ENCODE results near the gene ALAS1. TPM values are rescaled to one million over a fixed set of nuclear protein-coding genes. Genes with fewer than 3 reads are reported as not detected.

ALAS1 gene
- total RNA-seq, 2 donors from 2014 or later, result 133 to 147 TPM

DNA sequence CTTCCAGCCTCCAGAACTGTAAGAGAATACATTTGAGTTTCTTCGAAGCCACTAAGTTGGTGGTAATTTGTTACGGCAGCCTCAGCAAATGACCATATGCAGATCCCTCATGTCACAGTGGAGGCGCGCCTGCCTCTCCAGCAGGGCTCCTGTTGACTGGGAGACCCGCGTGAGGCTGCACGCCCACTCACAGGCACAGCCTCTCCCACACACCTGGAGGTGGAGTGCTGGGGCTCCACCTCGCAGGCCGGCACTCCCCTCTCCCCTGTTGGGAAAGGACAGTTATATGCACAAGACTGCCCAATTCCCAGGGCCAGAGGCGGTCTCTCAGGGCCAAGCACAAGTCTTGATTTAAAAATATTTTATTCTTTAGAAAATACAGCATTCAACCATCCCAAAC, 30.3 kb downstream of the ALAS1 start:
- no peak for DNase-seq
- ATAC-seq, result no peak
- intact Hi-C loops (cut with DNase I), result no loop called here

DNA sequence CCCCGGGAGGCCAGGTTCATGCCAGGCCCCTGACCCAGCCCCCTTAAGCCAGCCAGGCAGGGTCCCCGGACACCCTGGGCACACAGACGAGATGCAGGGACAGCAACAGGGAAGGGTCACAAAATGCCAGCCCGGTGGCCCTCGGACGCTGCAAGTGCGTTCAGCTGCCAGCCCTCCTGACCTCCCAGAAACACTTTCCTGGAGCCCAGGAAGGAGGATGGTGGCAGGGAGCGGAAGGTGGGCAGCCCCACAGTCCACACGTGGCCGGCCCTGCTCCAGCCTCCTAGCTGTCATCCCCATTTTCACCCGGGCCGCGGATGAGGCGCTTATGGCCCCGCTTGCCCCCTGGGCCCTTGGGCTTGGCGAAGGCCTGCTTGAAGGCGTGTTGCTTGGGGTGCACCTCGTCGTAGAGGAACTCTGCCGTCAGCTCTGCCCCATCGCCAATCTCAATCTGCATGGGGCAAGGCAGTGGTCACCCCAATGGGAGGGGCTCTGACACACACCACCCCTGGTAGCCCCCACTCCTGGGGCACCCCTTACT, 30.9 kb downstream of the ALAS1 start:
- no peak for ATAC-seq
- no peak for DNase-seq
- intact Hi-C loops (cut with DNase I), result no loop called here

DNA sequence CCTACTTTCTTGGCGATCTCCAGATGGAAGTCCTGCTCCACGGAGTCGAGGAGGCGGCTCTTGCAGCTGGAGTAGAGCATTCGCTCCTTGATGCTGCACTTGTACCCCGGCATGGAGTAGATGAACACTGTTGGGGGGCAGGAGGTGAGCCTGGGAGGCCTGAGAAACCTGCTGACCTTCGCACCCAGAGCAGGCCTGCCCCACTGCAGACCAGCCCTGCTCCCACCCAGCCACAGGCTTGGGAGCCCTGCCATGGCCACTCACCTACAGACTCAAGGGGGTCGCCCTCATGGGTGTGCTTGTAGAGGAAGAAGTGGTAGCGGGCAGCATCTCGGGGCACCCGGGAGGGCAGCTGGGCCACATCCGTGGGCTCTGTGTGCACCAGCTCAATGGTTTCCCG, 31.7 kb downstream of the ALAS1 start:
- no peak for ATAC-seq
- no peak for DNase-seq
- intact Hi-C loops (cut with DNase I), result loop anchor here in 1 of 2 donors (2.0 kb wide), 1 partner anchor 109 kb away; no protein-coding TSS in a partner anchor

DNA sequence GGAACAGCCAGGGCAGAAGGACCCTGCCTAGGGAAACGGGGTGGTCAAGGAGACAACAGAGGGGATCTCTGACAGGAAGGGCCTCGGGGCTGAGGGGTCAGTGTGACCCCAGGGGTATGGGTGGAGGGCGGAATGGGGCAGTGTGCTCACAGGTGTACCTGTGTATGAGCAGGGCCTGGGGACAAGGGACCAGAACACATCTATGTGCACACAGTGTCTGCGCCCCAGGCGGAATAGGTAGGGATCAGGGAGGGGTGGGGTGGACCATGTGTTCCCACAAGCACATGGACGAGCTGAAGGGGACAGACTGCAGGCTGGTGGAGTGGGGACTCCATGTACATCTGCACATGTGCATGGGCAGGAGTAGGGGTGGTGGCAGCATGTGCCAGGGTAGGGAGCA, 32.5 kb downstream of the ALAS1 start:
- ATAC-seq (no peak), DNase-seq (no peak)
- intact Hi-C loops (cut with DNase I), result loop anchor here in 1 of 2 donors (2.0 kb wide), 1 partner anchor 108 kb away; no protein-coding TSS in a partner anchor

DNA sequence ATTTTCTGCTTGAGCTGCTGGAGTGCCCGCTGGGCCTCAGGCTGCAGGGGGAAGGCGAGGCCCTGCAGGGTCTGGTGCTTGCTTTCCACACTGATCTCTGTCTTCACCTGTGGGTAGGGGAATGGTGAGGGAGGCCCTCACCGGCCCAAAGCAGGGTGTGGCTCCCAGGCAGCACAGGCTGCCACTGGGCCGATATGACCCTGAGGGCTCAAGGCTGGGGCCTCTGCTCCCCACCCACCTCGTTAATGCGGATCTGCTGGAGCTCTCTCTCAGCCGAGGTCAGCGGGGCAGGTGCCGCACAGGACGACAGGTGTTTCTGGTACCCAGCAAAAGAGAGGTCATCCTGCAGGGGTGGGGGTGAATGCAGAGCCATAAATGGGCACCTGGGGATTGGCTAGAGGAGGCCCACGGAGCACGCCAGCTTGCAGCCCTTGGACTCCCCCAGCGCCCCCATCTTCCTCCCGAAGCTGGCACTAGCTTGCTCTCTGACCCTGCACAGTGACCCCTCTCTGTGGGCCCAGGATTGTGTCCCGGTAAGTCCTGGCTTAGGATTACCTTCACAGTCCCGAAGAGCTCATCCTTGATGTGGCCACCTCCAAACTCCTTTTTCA, 33.0 kb downstream of the ALAS1 start:
- intact Hi-C loops (cut with DNase I), result loop anchor here in 1 of 2 donors (2.0 kb wide), 1 partner anchor 108 kb away; no protein-coding TSS in a partner anchor
- DNase-seq (no peak), ATAC-seq (no peak)

DNA sequence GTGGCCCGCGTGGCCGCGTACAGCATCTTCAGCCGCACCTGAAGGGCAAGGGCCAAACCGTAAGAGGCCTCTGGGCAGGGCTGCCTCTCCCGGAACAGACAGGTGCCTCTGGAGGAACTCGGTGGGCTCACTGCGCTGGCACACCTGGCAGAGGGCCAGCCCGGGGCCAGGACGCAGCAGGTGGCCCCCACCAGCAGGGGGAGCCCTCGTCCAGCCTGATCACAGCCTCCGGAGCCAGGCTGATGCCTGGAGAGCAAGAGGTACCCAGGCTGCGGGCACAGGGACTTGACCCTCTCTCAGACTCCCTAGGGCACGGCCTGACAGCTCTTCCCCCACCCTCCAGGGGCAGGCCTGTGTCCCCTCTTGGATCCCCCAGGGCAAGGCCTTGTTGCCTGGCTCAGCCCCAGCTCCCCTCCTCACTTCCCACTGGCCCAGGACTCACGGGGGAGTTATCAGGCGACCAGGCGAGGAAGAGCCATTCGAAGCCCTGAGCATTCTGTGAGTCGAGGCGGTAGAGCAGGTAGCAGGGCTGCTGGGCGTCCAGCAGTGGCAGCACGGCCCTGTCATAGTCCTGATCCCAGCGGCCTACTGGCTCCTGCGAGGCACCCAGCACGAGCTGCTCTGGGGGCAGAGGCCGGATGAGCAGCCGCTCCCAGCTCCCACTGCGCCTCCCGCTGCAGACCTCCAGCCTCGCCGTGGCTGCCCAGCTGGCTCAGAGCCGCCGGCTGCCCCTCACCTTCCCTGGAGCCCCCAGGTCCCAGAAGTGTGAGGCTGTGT, 33.7 kb downstream of the ALAS1 start:
- ATAC-seq (peak in 1 of 2 donors; percentile 34), DNase-seq (peak; percentile 73)
- intact Hi-C loops (cut with DNase I), result loop anchor here in 1 of 2 donors (2.0 kb wide), 1 partner anchor 107 kb away; no protein-coding TSS in a partner anchor

DNA sequence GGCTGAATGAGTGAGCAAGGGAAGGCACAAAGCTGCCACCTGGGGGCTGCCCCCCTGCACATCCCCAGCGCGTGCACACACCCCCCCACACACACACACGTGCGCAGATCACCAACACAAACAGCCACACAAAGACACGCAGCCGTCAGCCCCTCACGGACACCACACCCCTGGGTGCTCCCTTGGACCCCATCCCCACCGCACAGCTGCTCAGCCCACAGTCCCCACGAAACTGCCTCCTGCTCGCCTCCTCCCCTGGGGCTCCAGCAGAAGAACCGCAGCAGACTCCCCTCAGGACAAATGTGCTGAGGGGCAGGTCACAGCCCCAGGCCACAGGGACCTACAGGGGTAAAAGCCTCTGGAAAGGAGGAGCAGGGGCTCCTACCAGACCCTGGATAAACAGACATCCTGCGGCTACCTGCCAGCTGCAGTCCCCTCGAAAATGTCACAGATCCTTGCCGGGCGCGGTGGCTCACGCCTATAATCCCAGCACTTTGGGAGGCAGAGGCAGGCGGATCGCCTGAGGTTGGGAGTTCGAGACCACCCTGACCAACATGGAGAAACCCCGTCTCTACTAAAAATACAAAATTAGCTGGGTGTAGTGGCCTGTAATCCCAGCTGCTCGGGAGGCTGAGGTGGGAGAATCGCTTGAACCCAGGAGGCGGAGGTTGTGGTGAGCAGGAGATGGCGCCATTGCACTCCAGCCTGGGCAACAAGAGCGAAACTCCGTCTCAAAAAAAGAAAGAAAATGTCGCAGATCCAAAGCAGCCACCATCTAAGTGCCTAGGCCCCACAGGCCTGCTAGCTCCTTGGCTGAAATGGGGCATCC, 34.5 kb downstream of the ALAS1 start:
- intact Hi-C loops (cut with DNase I), result no loop called here
- ATAC-seq (no peak), DNase-seq (no peak)

DNA sequence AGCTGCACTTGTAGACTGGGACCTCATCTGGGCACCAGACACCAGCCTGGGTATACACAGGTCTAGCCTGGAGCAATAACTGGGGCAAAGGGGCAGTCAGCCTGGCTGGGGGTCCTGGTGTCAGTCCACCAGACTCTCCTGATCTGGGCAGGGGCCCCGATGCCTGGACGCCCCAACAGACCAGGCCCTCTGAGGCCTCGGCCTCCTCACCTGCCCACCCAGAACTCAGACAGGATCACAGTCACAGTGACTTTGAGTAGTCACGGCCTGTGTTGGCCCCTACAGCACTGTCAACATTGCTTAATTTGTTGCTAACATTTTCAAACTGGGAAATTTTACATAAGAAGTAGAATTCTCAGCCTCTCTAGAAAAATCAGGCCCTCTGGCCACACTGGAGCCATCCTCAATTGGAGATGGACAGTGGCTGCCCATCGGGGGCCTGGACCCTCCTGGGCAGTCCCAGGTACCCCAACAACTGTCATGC, 35.2 kb downstream of the ALAS1 start:
- intact Hi-C loops (cut with DNase I), result no loop called here
- no peak for ATAC-seq
- no peak for DNase-seq

DNA sequence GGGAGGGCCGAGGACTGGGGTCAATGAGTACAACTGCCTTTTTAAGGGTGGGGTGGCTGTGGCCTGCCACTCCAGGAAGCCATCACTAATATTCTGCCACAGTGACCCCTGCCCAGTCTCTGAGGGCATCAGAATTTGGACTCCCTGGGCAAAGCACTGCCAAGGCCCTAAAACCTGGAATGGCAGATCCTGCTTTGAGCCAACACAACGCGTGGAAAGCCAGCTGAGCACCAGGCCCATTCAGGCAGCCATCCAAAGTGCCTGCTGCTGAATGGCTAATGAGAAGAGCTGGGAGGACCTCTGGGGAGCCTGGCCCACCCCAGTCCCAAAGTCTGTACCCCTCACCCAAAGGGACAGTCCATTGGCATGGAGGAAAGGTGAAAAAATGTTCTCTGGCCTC, 36.0 kb downstream of the ALAS1 start:
- intact Hi-C loops (cut with DNase I), result no loop called here
- ATAC-seq (peak in 1 of 2 donors; percentile 11), DNase-seq (no peak)

DNA sequence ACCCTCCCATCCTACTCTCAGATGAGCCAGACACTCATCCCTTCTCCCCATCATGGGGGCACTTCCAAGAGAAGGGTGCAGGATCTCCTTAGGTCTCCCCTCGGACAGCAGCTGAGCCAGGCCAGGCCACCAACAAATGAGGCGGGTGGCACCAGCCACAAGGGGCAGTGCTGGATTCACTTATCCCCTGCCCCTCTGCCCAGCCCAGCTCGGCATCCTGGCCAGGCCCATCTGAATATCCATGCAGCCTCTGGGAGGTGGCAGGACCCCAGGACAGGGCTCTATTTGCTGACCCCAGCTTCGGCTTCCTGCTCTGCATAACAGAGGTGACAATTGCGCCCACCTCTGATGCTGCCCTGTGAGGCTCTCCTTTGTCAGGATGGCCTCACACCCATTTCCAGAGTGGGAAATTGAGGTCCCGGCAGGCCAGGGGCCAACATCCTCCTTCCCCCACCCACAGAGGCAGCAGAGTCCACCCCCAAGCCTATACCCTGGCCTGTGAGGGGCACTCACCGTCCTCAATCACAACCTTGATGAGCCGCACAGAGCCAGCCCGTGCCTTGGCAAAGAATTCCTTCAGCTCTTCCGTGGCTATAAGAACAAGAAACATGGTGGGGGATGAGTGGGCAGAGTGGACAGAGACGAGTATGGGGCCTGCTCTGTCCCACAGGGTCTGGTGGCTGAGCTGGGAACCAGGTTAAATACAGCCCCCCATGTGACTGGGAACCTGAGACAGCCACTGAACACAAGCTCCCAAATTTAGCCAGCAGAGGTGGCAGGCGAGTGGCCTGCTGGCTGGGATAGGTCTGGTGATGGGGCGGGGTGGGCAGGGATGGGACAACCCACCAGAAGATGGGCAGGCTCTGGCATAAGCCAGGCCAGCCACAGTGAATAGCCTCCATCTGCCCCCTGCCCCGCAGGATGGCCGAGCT, 36.8 kb downstream of the ALAS1 start:
- DNase-seq, result no peak
- peak in 1 of 2 donors; percentile 1 for ATAC-seq
- intact Hi-C loops (cut with DNase I), result no loop called here

DNA sequence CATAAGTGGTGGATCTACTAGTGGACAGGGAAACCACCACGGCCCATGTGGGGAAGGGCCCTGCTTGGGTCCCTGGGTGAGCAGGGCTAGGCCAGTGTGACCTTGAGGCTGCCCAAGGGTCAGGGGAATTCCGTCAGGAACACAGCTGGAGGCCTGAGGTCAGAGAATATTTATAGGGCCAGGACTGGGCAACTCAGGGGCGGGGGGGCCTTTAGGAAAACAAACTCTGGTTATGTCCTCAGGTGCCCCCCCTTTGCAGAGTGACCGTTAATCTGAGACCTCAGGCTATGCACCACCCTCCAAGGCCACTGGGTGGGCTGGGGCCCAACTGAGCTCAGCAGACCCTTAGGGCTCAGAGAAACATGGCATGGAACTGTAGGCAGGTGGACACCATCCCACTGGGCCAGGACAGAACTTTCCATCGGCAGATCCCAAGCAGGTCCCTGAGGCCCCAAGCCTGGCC, 38.5 kb downstream of the ALAS1 start:
- ATAC-seq (no peak), DNase-seq (no peak)
- intact Hi-C loops (cut with DNase I), result no loop called here

DNA sequence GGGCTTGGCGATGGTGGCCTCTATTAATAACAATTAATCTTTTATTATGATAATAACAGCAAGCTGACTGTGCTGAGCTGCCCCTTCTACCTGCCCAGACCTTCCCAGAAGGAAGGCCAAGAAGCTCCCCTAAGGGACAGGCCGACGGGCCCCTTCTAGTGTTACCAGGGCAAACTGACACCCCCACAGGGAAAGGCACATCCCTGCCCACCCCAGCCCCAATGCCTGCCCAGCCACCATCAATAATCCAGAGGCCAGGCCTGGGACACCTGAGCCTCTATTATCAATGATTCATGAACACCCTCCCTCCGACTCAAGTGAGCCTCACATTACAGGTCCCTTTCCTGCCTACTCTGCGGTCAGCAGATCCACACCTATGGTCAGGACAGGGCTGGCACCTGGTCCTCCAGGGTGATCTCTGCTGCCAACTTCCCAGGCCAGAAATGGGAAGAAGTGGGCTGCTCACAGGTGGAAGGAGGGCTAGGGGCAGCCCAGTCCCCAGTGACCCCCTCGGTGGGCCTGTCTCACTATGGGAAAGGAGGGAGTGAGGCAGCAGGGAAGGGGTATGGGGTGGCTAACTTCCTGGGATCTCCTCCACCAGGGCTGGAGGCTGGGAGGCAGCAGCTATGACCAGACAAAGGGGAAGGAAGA, 39.2 kb downstream of the ALAS1 start:
- DNase-seq (no peak), ATAC-seq (no peak)
- intact Hi-C loops (cut with DNase I), result no loop called here

DNA sequence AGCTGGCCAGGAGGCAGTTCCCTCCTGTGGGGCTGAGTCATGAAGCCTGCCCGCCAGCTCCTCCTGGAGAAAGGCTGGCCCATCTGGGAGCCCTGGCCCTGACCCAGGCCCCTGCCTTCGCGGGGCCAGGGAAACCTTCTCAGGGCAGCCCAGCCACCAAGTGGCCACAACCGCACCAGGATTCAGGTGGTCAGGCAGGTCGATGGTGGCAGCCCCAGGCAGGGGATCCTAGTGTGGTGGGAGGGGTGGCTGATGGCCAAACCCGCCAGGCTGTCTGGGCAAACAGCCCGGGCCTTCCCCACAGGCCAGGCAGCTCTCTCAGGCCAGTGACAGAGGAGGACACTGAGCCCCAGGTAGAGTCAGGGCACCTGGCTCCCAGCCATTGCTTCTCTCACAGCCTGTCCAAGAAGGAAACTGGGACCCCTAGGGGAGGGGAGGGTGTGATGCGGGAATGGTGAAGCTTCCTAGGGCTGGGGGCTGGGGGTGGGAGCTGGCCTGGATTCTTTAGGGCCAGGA, 39.8 kb downstream of the ALAS1 start:
- intact Hi-C loops (cut with DNase I), result no loop called here
- peak; percentile 89 for DNase-seq
- ATAC-seq, result peak; percentile 39 to 84

DNA sequence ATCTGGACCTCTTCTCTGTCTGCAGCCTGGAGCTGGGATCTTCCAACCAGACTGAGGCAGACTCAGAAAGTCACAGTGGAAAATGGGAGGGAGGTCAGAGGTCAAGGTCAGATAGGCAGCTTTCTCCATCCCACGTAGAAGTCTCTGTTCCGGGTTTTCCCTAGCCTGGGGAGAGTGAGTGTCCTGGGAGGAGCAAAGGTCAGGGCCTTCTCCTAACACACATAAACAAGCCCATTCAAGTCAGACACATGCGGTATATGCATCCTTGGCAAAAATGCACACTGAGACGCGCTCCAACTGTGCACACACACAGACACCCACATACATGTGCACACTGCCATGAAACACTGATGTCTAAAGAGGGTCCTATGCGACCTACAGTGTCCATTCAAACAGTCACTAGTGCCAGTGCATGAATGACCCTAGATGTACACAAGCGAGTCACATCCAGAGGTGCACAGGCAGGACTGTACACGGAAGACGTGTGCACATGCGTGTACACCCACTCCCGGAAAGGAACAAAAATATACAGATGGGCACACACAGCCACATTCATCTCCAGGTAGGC, 40.3 kb downstream of the ALAS1 start:
- ATAC-seq, result peak in 1 of 2 donors; percentile 1
- intact Hi-C loops (cut with DNase I), result no loop called here
- no peak for DNase-seq

DNA sequence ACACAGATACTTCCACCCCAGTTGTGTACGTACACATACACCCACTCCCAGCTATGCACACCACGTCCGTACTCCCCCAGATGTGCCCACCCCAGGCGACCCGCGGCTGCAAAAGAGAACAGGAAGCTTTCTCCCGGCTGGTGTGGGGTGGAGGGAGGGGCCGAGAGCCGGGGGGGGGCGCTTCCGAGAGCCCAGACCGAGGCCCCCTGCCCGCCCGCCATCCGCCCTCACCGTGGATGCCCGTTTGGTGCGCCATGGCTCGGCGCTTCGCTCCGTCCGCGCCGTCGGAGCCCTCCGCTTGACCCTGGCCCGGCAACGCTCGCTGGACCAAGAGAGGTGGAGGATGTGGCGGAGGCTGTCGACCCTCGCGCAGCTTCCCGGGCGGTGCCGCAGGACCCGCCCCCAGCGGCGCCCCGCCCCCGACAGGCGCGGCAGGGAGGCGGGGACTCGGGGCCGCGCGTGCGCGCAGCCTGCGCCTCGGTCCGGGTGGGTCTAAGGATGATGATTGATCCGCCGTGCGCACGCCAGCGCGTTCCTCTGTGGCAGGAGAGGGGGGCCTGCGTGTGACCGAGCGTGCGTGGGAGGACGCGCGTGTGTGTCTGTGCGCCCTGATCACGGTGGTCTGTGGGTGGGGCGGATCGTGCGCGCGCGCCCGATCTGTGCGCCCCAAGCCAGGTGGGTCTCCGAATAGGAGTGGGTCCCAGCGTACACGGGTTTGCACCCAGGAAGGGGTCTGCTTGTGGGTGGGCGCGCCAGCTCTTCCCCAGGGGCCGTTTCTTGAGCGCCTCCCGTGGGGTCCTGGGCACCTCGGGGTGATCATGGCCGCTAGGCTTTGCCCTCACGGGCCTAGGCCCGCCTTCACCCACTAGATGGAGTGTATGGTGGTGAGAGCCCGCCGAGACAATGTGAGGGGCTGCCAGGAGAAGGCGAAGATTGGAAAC, 41.1 kb downstream of the ALAS1 start, which contains the start of gene TWF2:
TWF2 (minus strand) TSS at position 398 of the 941 bp plus-strand sequence; CDS start at position 256, 142 bp downstream.
- intact Hi-C loops (cut with DNase I), result no loop called here
- ATAC-seq, result peak; percentile 91 to 92
- peak; percentile 88 for DNase-seq
